HEK293 (cell line): ENCODE data around the gene CAMK2G.

ENCODE experiments used
- IKZF3 ChIP-seq: fragments of 450-650 bp; IDR thresholded peaks from 2 replicates; pipeline ENCODE4 v1.5.0; 2018; ENCODE audit warnings: missing biosample characterization, mild to moderate bottlenecking, missing genetic modification characterization, moderate library complexity
- KLF16 ChIP-seq: fragments of 450-650 bp; formaldehyde crosslinking; IDR thresholded peaks from 2 replicates; pipeline ENCODE4 v1.5.1; 2017; ENCODE audit warnings: missing biosample characterization, missing genetic modification characterization
- KLF8 ChIP-seq: fragments of 450-650 bp; formaldehyde crosslinking; IDR thresholded peaks from 2 replicates; pipeline ENCODE4 v1.5.1; 2016; ENCODE audit warnings: missing biosample characterization, missing genetic modification characterization
- MZF1 ChIP-seq: fragments of 450-650 bp; formaldehyde crosslinking; IDR thresholded peaks from 2 replicates; pipeline ENCODE4 v1.5.1; 2017; ENCODE audit warnings: missing biosample characterization, missing genetic modification characterization, borderline replicate concordance
- OSR2 ChIP-seq: fragments of 450-650 bp; formaldehyde crosslinking; IDR thresholded peaks from 2 replicates; pipeline ENCODE4 v1.5.1; 2016; ENCODE audit warnings: missing biosample characterization, missing genetic modification characterization
- PATZ1 ChIP-seq: fragments of 450-650 bp; formaldehyde crosslinking; IDR thresholded peaks from 2 replicates; pipeline ENCODE4 v1.5.1; 2016; ENCODE audit warnings: missing biosample characterization, missing genetic modification characterization
- SP3 ChIP-seq: fragments of 450-650 bp; formaldehyde crosslinking; IDR thresholded peaks from 2 replicates; pipeline ENCODE4 v1.5.1; 2016; ENCODE audit warnings: missing biosample characterization, missing genetic modification characterization
- YY1 ChIP-seq: fragments of 450-650 bp; formaldehyde crosslinking; IDR thresholded peaks from 2 replicates; pipeline ENCODE4 v1.5.1; 2018; ENCODE audit warnings: missing biosample characterization, missing genetic modification characterization
- ZIC2 ChIP-seq: fragments of 450-650 bp; formaldehyde crosslinking; IDR thresholded peaks from 2 replicates; pipeline ENCODE4 v1.5.1; 2016; ENCODE audit warnings: missing biosample characterization, missing genetic modification characterization
- ZNF112 ChIP-seq: fragments of 450-650 bp; formaldehyde crosslinking; IDR thresholded peaks from 2 replicates; pipeline ENCODE4 v1.5.0; 2017; ENCODE audit warnings: missing biosample characterization, missing genetic modification characterization
- ZNF121 ChIP-seq: fragments of 450-650 bp; formaldehyde crosslinking; IDR thresholded peaks from 2 replicates; pipeline ENCODE4 v1.5.1; 2016; ENCODE audit warnings: missing biosample characterization, missing genetic modification characterization
- ZNF133 ChIP-seq: fragments of 450-650 bp; formaldehyde crosslinking; IDR thresholded peaks from 2 replicates; pipeline ENCODE4 v1.5.1; 2016; ENCODE audit warnings: missing biosample characterization, missing genetic modification characterization
- ZNF214 ChIP-seq: fragments of 450-650 bp; formaldehyde crosslinking; IDR thresholded peaks from 2 replicates; pipeline ENCODE4 v1.5.1; 2017; ENCODE audit warnings: missing biosample characterization, mild to moderate bottlenecking, missing genetic modification characterization, borderline replicate concordance
- ZNF394 ChIP-seq: fragments of 450-650 bp; formaldehyde crosslinking; IDR thresholded peaks from 2 replicates; pipeline ENCODE4 v1.5.1; 2016; ENCODE audit warnings: missing biosample characterization, missing genetic modification characterization, mild to moderate bottlenecking, moderate library complexity, borderline replicate concordance
- ZNF501 ChIP-seq: fragments of 450-650 bp; formaldehyde crosslinking; IDR thresholded peaks from 2 replicates; pipeline ENCODE4 v1.5.1; 2016; ENCODE audit warnings: missing biosample characterization, missing genetic modification characterization
- ZNF521 ChIP-seq: fragments of 450-650 bp; formaldehyde crosslinking; IDR thresholded peaks from 2 replicates; pipeline ENCODE4 v1.5.1; 2017; ENCODE audit warnings: missing biosample characterization, mild to moderate bottlenecking, missing genetic modification characterization
- ZNF555 ChIP-seq: fragments of 450-650 bp; formaldehyde crosslinking; conservative IDR thresholded peaks from 2 replicates; pipeline ENCODE4 v1.5.1; 2017; ENCODE audit warnings: missing biosample characterization, mild to moderate bottlenecking, missing genetic modification characterization, inconsistent platforms
- ZNF560 ChIP-seq: fragments of 450-650 bp; formaldehyde crosslinking; IDR thresholded peaks from 2 replicates; pipeline ENCODE4 v1.5.1; 2017; ENCODE audit warnings: missing biosample characterization, missing genetic modification characterization, borderline replicate concordance
- ZNF624 ChIP-seq: fragments of 450-650 bp; formaldehyde crosslinking; IDR thresholded peaks from 2 replicates; pipeline ENCODE4 v1.5.1; 2017; ENCODE audit warnings: missing biosample characterization, missing genetic modification characterization
- ZNF701 ChIP-seq: fragments of 450-650 bp; formaldehyde crosslinking; IDR thresholded peaks from 2 replicates; pipeline ENCODE4 v1.5.1; 2016; ENCODE audit warnings: missing biosample characterization, missing genetic modification characterization
- ZNF768 ChIP-seq: fragments of 450-650 bp; formaldehyde crosslinking; IDR thresholded peaks from 2 replicates; pipeline ENCODE4 v1.5.1; 2018; ENCODE audit warnings: missing biosample characterization, mild to moderate bottlenecking, missing genetic modification characterization
- ZNF792 ChIP-seq: fragments of 450-650 bp; formaldehyde crosslinking; IDR thresholded peaks from 2 replicates; pipeline ENCODE4 v1.5.1; 2016; ENCODE audit warnings: missing biosample characterization, missing genetic modification characterization
- ZSCAN16 ChIP-seq: fragments of 450-650 bp; formaldehyde crosslinking; IDR thresholded peaks from 2 replicates; pipeline ENCODE4 v1.5.1; 2016; ENCODE audit warnings: missing biosample characterization, missing genetic modification characterization
- ZXDB ChIP-seq: fragments of 450-650 bp; formaldehyde crosslinking; IDR thresholded peaks from 2 replicates; pipeline ENCODE4 v1.5.1; 2016; ENCODE audit warnings: missing biosample characterization, missing genetic modification characterization
- TF ChIP-seq, protein P1 (sequence below): fragments of 450-650 bp; formaldehyde crosslinking; IDR thresholded peaks from 2 replicates; pipeline ENCODE4 v1.5.1; 2016; ENCODE audit warnings: missing biosample characterization, missing genetic modification characterization
- TF ChIP-seq, protein P2 (sequence below): fragments of 450-650 bp; formaldehyde crosslinking; IDR thresholded peaks from 2 replicates; pipeline ENCODE4 v1.5.1; 2016; ENCODE audit warnings: missing biosample characterization, missing genetic modification characterization
- TF ChIP-seq, protein P3 (sequence below): fragments of 450-650 bp; formaldehyde crosslinking; IDR thresholded peaks from 2 replicates; pipeline ENCODE4 v1.5.1; 2016; ENCODE audit warnings: missing biosample characterization, missing genetic modification characterization, borderline replicate concordance

CAMK2G gene

DNA sequence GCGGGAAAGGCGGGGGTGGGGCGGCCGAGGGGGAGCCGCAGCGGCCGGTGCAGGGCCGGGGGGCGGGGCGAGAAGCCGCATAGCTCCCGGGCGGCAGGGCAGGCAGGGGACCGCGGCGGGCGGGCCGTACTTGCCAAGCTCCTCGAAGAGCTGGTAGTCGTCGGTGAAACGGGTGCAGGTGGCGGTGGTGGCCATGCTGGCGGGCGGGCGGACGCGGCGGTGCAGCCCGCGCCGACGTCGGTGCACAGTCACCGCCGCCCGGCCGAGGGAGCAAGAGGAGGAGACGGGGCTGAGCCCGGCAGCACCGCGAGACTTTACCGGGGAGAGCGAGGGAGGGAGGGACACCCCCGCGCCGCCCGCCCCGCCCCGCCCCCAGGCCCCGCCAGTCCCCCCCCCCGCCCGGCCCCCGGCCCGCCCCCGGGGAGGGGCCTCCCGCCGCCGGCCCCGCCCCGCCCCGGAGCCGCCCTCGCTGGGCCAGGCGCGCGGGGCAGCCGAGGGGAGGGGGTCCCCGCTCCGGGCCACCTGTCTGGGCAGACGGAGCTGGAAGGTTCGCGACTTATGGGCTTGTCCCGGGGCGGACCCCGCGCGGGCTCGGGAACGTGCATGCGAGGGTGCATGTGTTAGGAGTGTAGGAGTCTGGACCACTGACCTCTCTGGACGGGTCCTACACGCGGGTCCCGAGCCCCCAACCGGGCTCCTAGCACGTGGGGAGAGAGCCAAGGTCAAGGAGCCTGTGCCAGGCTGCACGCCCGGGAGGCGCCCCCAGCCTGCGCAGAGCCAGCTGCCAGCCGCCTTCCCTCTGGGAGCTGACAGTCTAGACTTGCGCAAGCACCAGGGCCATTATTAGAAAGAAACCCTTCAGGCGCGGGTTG, at the start of gene CAMK2G (continued):
- TF ChIP-seq, protein P1, sequence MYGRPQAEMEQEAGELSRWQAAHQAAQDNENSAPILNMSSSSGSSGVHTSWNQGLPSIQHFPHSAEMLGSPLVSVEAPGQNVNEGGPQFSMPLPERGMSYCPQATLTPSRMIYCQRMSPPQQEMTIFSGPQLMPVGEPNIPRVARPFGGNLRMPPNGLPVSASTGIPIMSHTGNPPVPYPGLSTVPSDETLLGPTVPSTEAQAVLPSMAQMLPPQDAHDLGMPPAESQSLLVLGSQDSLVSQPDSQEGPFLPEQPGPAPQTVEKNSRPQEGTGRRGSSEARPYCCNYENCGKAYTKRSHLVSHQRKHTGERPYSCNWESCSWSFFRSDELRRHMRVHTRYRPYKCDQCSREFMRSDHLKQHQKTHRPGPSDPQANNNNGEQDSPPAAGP, result no peak
- no peak for TF ChIP-seq ZNF214 (tag by site-specific recombination)
- no peak for TF ChIP-seq ZNF555 (tag by site-specific recombination)
- peak; percentile 21; the same call in 1 of the 2 replicates for TF ChIP-seq YY1
- TF ChIP-seq PATZ1 (tag by site-specific recombination), result peak; percentile 30; the same call in 1 of the 2 replicates
- peak; percentile 18; the same call in 1 of the 2 replicates for TF ChIP-seq ZXDB (tag by site-specific recombination)
- TF ChIP-seq, protein P2, sequence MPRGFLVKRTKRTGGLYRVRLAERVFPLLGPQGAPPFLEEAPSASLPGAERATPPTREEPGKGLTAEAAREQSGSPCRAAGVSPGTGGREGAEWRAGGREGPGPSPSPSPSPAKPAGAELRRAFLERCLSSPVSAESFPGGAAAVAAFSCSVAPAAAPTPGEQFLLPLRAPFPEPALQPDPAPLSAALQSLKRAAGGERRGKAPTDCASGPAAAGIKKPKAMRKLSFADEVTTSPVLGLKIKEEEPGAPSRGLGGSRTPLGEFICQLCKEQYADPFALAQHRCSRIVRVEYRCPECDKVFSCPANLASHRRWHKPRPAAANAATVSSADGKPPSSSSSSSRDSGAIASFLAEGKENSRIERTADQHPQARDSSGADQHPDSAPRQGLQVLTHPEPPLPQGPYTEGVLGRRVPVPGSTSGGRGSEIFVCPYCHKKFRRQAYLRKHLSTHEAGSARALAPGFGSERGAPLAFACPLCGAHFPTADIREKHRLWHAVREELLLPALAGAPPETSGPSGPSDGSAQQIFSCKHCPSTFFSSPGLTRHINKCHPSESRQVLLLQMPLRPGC, result no peak
- TF ChIP-seq OSR2, result no peak
- no peak for TF ChIP-seq ZNF701 (tag by site-specific recombination)
- no peak for TF ChIP-seq ZNF624
- no peak for TF ChIP-seq ZNF394 (tag by site-specific recombination)
- TF ChIP-seq IKZF3 (tag by site-specific recombination), result no peak
- TF ChIP-seq, protein P3, sequence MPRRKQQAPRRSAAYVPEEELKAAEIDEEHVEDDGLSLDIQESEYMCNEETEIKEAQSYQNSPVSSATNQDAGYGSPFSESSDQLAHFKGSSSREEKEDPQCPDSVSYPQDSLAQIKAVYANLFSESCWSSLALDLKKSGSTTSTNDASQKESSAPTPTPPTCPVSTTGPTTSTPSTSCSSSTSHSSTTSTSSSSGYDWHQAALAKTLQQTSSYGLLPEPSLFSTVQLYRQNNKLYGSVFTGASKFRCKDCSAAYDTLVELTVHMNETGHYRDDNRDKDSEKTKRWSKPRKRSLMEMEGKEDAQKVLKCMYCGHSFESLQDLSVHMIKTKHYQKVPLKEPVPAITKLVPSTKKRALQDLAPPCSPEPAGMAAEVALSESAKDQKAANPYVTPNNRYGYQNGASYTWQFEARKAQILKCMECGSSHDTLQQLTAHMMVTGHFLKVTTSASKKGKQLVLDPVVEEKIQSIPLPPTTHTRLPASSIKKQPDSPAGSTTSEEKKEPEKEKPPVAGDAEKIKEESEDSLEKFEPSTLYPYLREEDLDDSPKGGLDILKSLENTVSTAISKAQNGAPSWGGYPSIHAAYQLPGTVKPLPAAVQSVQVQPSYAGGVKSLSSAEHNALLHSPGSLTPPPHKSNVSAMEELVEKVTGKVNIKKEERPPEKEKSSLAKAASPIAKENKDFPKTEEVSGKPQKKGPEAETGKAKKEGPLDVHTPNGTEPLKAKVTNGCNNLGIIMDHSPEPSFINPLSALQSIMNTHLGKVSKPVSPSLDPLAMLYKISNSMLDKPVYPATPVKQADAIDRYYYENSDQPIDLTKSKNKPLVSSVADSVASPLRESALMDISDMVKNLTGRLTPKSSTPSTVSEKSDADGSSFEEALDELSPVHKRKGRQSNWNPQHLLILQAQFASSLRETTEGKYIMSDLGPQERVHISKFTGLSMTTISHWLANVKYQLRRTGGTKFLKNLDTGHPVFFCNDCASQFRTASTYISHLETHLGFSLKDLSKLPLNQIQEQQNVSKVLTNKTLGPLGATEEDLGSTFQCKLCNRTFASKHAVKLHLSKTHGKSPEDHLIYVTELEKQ (tag by site-specific recombination), result no peak
- no peak for TF ChIP-seq ZNF121 (tag by site-specific recombination)
- TF ChIP-seq ZNF768, result no peak
- no peak for TF ChIP-seq ZNF112 (tag by site-specific recombination)
- TF ChIP-seq KLF8 (tag by site-specific recombination), result peak; percentile 44; the same call in 1 of the 2 replicates
- peak; percentile 49; the same call in 1 of the 2 replicates for TF ChIP-seq SP3 (tag by site-specific recombination)
- 0 out of 2 replicates have a peak, but pooled peaks have one; percentile 26 for TF ChIP-seq ZNF501 (tag by site-specific recombination)
- TF ChIP-seq KLF16 (tag by site-specific recombination), result peak; percentile 33; the same call in 1 of the 2 replicates
- no peak for TF ChIP-seq ZNF560 (tag by site-specific recombination)
- no peak for TF ChIP-seq MZF1 (tag by site-specific recombination)
- no peak for TF ChIP-seq ZSCAN16 (tag by site-specific recombination)
- no peak for TF ChIP-seq ZNF792
- TF ChIP-seq ZNF133 (tag by site-specific recombination), result no peak
- no peak for TF ChIP-seq ZNF521 (tag by site-specific recombination)
- peak; percentile 50 for TF ChIP-seq ZIC2 (tag by site-specific recombination)
